ENCODE measurements around the gene DRD4. TPM values are rescaled to one million over a fixed set of nuclear protein-coding genes. Genes with fewer than 3 reads are reported as not detected.

The DRD4 gene
- total and polyA plus RNA-seq, 5 donors from 2014 or later: not detected

DNA sequence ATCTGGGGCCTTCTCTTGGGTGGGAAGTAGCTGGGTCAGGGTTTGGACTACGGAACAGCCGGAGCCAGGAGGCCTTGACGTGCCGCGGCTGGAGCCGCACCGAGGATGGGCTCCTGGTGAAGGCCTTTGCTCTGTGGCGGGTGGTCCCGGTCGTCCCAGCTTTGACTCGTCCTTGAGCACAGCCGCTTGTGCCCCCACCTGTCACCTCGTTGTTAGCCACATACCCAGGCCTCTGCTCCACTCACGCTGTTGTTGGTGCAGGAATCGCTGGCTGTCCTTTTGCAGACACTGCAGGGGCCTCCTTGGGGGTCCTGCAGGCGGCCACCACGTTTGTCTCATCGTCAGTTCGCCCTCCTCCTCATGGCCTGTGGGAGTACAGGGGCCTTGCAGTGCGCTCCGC, 43.7 kb upstream of the DRD4 start:
- Mint-ChIP-seq H3K9me3 (no peaks in the 10 kb centered on the region), H3K4me1 (peaks cover 0 to 8% (median under 1%) of the 10 kb centered on the region in 4 donors), H3K27me3 (no peaks in the 10 kb centered on the region), H3K4me3 (peak overlapping the region in 1 of 4 donors; percentile 58), H3K27ac (peak overlapping the region in 1 of 3 donors; percentile 60), H3K36me3 (peaks cover 28% of the 10 kb centered on the region)
- H3K27ac ChIP-seq (ENCODE audit: insufficient read depth, low read length, poor library complexity, severe bottlenecking): no peak overlapping the region
- peaks cover under 1% of the 10 kb centered on the region for H3K4me1 ChIP-seq (ENCODE audit: control insufficient read depth, insufficient read depth, low read length, poor library complexity, severe bottlenecking)
- H3K4me3 ChIP-seq (ENCODE audit: low read depth, low read length): no peak overlapping the region
- no peaks in the 10 kb centered on the region for H3K9me3 ChIP-seq (ENCODE audit: control insufficient read depth in 2 of 2, low read length in 2 of 2)
- H3K27me3 ChIP-seq (ENCODE audit: control insufficient read depth, insufficient read depth, low read length): no peaks in the 10 kb centered on the region
- DNase-seq (no peak), ATAC-seq (ENCODE audit: low read depth in 2 of 2) (no peak)
- peaks cover 83% of the 10 kb centered on the region for H3K36me3 ChIP-seq (ENCODE audit: control insufficient read depth, insufficient read depth, low read length)

DNA sequence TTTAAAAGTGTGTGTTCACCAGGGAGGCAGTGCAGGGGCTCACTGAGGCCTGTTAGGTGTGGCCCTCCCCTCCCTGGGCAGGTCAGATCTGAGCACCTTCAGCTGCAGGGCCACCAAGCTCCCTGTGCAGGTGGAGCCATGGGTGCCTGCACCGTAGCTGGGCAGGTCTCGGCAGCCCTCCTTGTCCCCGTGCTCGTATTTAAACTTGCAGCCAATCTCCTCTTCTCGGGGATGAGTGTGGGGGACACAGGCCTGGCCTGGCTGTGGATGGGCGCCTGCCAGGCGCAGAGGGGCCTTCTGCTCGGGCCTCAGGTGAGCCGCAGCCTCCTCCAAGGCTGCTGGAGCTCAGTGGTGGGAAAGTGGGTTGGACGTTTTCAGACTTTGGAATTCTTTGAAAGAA, 41.7 kb upstream of the DRD4 start:
- Histone ChIP-seq H3K27me3 (ENCODE audit: control insufficient read depth, insufficient read depth, low read length) (no peaks in the 10 kb centered on the region), H3K27ac (ENCODE audit: insufficient read depth, low read length, poor library complexity, severe bottlenecking) (no peak overlapping the region), H3K4me1 (ENCODE audit: control insufficient read depth, insufficient read depth, low read length, poor library complexity, severe bottlenecking) (no peaks in the 10 kb centered on the region), H3K4me3 (ENCODE audit: low read depth, low read length) (no peak overlapping the region), H3K36me3 (ENCODE audit: control insufficient read depth, insufficient read depth, low read length) (peaks cover 80% of the 10 kb centered on the region), H3K9me3 (ENCODE audit: control insufficient read depth in 2 of 2, low read length in 2 of 2) (no peaks in the 10 kb centered on the region)
- Mint-ChIP-seq H3K4me1 (no peaks in the 10 kb centered on the region), H3K27me3 (no peaks in the 10 kb centered on the region), H3K4me3 (no peak overlapping the region), H3K27ac (no peak overlapping the region), H3K36me3 (peaks cover 25% of the 10 kb centered on the region), H3K9me3 (no peaks in the 10 kb centered on the region)
- no peak for ATAC-seq (ENCODE audit: low read depth in 2 of 2)
- no peak for DNase-seq

DNA sequence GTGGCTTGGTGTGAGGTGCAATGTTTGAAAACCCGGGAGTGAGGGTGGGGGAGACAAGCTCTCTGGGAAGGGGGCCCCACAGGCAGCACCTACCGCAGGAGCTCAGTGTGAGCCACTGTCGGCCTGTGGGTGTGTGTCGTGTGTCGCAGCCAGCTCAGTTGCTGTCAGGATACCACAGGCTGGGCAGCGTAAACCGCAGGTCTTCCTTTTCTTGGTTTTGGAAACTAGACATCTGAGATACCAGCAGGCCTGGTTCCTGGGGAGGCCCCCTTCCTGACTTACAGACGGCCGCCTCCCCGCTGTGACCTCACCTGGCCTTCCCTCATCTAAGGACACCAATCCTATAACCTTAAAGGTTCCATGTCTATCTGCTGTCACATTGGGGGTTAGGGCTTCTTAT, 40.7 kb upstream of the DRD4 start:
- no peak for ATAC-seq (ENCODE audit: low read depth in 2 of 2)
- Mint-ChIP-seq H3K27ac (no peak overlapping the region), H3K9me3 (no peaks in the 10 kb centered on the region), H3K4me1 (no peaks in the 10 kb centered on the region), H3K27me3 (no peaks in the 10 kb centered on the region), H3K4me3 (no peak overlapping the region), H3K36me3 (peaks cover 19% of the 10 kb centered on the region)
- no peaks in the 10 kb centered on the region for H3K9me3 ChIP-seq (ENCODE audit: control insufficient read depth in 2 of 2, low read length in 2 of 2)
- no peak overlapping the region for H3K4me3 ChIP-seq (ENCODE audit: low read depth, low read length)
- no peak overlapping the region for H3K27ac ChIP-seq (ENCODE audit: insufficient read depth, low read length, poor library complexity, severe bottlenecking)
- no peak for DNase-seq
- H3K27me3 ChIP-seq (ENCODE audit: control insufficient read depth, insufficient read depth, low read length): no peaks in the 10 kb centered on the region
- no peaks in the 10 kb centered on the region for H3K4me1 ChIP-seq (ENCODE audit: control insufficient read depth, insufficient read depth, low read length, poor library complexity, severe bottlenecking)
- H3K36me3 ChIP-seq (ENCODE audit: control insufficient read depth, insufficient read depth, low read length): peaks cover 80% of the 10 kb centered on the region

- Mint-ChIP-seq H3K36me3 (peaks cover 21% of the 10 kb centered on the region), H3K9me3 (no peaks in the 10 kb centered on the region), H3K4me3 (no peak overlapping the region), H3K27me3 (no peaks in the 10 kb centered on the region), H3K4me1 (no peaks in the 10 kb centered on the region), H3K27ac (no peak overlapping the region)
- no peaks in the 10 kb centered on the region for H3K27me3 ChIP-seq (ENCODE audit: control insufficient read depth, insufficient read depth, low read length)
- H3K9me3 ChIP-seq (ENCODE audit: control insufficient read depth in 2 of 2, low read length in 2 of 2): no peaks in the 10 kb centered on the region
- peaks cover 83% of the 10 kb centered on the region for H3K36me3 ChIP-seq (ENCODE audit: control insufficient read depth, insufficient read depth, low read length)
- DNase-seq (no peak), ATAC-seq (ENCODE audit: low read depth in 2 of 2) (peak in 1 of 2 donors; percentile 24)
- H3K27ac ChIP-seq (ENCODE audit: insufficient read depth, low read length, poor library complexity, severe bottlenecking): no peak overlapping the region
- no peak overlapping the region for H3K4me3 ChIP-seq (ENCODE audit: low read depth, low read length)
- H3K4me1 ChIP-seq (ENCODE audit: control insufficient read depth, insufficient read depth, low read length, poor library complexity, severe bottlenecking): no peaks in the 10 kb centered on the region
These were observed 39.8 kb upstream of the DRD4 start for GRCh38 chr11:597166-597725.

- H3K36me3 ChIP-seq (ENCODE audit: control insufficient read depth, insufficient read depth, low read length): peaks cover 81% of the 10 kb centered on the region
These were observed 38.9 kb upstream of the DRD4 start for GRCh38 chr11:598005-598680.

DNA sequence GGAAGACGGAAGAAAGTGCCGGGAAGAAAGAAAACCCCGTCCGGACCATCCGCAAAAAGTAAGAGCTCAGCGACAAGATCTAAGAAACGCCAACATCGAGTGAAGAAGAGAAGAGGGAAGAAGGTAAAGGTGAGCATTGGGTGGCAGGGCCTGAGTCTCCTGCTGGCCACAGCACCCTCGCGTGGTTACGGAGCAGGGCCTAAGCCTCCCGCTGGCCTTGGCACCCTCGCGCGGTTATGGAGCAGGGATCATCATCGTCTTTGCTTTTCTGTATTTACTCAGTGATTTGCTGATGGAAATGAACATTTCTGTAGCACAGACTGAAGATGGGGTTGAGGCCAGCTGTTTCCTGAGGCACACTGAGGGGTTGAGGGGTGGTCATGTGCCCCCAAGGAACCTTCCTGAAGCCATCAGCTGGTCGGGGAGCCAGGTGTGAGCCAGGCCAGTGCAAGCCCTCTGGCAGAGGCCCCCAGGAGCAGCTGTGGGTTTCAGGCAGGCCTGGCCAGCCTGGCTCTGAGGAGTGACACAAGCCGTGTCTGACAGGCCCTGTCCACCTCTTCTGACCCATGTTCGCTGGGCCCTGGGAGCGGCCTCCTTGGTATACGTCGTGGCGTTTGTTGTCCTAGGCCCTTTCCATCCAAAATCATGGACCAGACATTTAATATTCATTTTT, 35.4 kb upstream of the DRD4 start:
- Mint-ChIP-seq H3K27me3 (no peaks in the 10 kb centered on the region), H3K9me3 (no peaks in the 10 kb centered on the region), H3K27ac (no peak overlapping the region), H3K4me1 (no peaks in the 10 kb centered on the region), H3K4me3 (no peak overlapping the region), H3K36me3 (peaks cover 15% of the 10 kb centered on the region)
- Histone ChIP-seq H3K4me1 (ENCODE audit: control insufficient read depth, insufficient read depth, low read length, poor library complexity, severe bottlenecking) (no peaks in the 10 kb centered on the region), H3K36me3 (ENCODE audit: control insufficient read depth, insufficient read depth, low read length) (peaks cover 75% of the 10 kb centered on the region), H3K9me3 (ENCODE audit: control insufficient read depth in 2 of 2, low read length in 2 of 2) (no peaks in the 10 kb centered on the region), H3K27ac (ENCODE audit: insufficient read depth, low read length, poor library complexity, severe bottlenecking) (no peak overlapping the region), H3K27me3 (ENCODE audit: control insufficient read depth, insufficient read depth, low read length) (no peaks in the 10 kb centered on the region), H3K4me3 (ENCODE audit: low read depth, low read length) (no peak overlapping the region)
- DNase-seq (no peak), ATAC-seq (ENCODE audit: low read depth in 2 of 2) (no peak)

More at GRCh38 chr11:598005-598680, 38.9 kb upstream of the DRD4 start:
- Mint-ChIP-seq H3K4me1 (no peaks in the 10 kb centered on the region), H3K4me3 (no peak overlapping the region), H3K36me3 (peaks cover 14% of the 10 kb centered on the region), H3K27ac (peak overlapping the region in 1 of 3 donors; percentile 36), H3K27me3 (no peaks in the 10 kb centered on the region), H3K9me3 (no peaks in the 10 kb centered on the region)
- Histone ChIP-seq H3K9me3 (ENCODE audit: control insufficient read depth in 2 of 2, low read length in 2 of 2) (no peaks in the 10 kb centered on the region), H3K4me1 (ENCODE audit: control insufficient read depth, insufficient read depth, low read length, poor library complexity, severe bottlenecking) (no peaks in the 10 kb centered on the region), H3K27ac (ENCODE audit: insufficient read depth, low read length, poor library complexity, severe bottlenecking) (no peak overlapping the region), H3K27me3 (ENCODE audit: control insufficient read depth, insufficient read depth, low read length) (no peaks in the 10 kb centered on the region), H3K4me3 (ENCODE audit: low read depth, low read length) (no peak overlapping the region)
- no peak for ATAC-seq (ENCODE audit: low read depth in 2 of 2)
- no peak for DNase-seq

DNA sequence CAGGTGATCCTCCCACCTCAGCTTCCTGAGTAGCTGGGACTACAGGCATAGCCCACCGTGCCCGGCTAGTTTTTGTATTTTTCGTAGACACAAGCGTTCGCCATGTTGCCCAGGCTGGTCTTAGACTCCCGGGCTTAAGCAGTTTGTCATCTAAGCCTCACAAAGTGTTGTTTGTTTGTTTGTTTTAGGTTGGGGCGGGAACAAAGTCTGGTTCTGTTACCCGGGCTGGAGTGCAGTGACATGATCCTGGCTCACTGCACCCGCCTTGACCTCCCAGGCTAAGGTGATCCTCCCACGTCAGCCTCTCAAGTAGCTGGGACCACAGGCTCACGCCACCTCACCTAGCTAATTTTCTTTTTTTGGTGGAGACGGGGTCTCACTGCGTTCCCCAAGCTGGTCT, 33.9 kb upstream of the DRD4 start:
- no peak overlapping the region for H3K27ac Mint-ChIP-seq
- DNase-seq (no peak), ATAC-seq (ENCODE audit: low read depth in 2 of 2) (no peak)
- Histone ChIP-seq H3K4me1 (ENCODE audit: control insufficient read depth, insufficient read depth, low read length, poor library complexity, severe bottlenecking) (no peaks in the 10 kb centered on the region), H3K4me3 (ENCODE audit: low read depth, low read length) (no peak overlapping the region), H3K27ac (ENCODE audit: insufficient read depth, low read length, poor library complexity, severe bottlenecking) (no peak overlapping the region), H3K36me3 (ENCODE audit: control insufficient read depth, insufficient read depth, low read length) (peaks cover 76% of the 10 kb centered on the region), H3K27me3 (ENCODE audit: control insufficient read depth, insufficient read depth, low read length) (no peaks in the 10 kb centered on the region), H3K9me3 (ENCODE audit: control insufficient read depth in 2 of 2, low read length in 2 of 2) (no peaks in the 10 kb centered on the region)
- H3K27me3 Mint-ChIP-seq: no peaks in the 10 kb centered on the region
- H3K36me3 Mint-ChIP-seq: peaks cover 15% of the 10 kb centered on the region
- H3K4me1 Mint-ChIP-seq: no peaks in the 10 kb centered on the region
- H3K9me3 Mint-ChIP-seq: no peaks in the 10 kb centered on the region
- no peak overlapping the region for H3K4me3 Mint-ChIP-seq

Measured in CD4-positive, CD25-positive, alpha-beta regulatory T cell (primary cell).